AG04450 (cell line): ENCODE measurements around the gene ESRRG. TPM values are rescaled to one million over a fixed set of nuclear protein-coding genes. Genes with fewer than 3 reads are reported as not detected.

Experiments used
- CTCF ChIA-PET: fragments of 300-600, 350-600 bp; formaldehyde crosslinking; extraction: SDS; loops from one replicate; lab custom pipeline; 2022; ENCODE audit warnings: antibody characterized with exemption, inconsistent platforms; lab: Charles Lee
- POLR2A ChIA-PET: fragments of 350-600 bp; formaldehyde crosslinking; extraction: SDS; loops from one replicate; lab custom pipeline; 2021; ENCODE audit warnings: antibody characterized with exemption, inconsistent platforms; lab: Yijun Ruan, JAX
- DNase-seq: peaks from one replicate; pipeline ENCODE4 v3.0.0-alpha.2; 2011; ENCODE audit warnings: low read depth, low spot score
- H3K27ac ChIP-seq: one replicate; pipeline ENCODE4 v1.5.1; 2012; ENCODE audit warnings: low read depth, low read length, control low read depth
- H3K27me3 ChIP-seq: one replicate; pipeline ENCODE4 v1.6.0; 2012; ENCODE audit warnings: low read length; ENCODE audit not compliant: control insufficient read depth, insufficient read depth
- H3K4me3 ChIP-seq: 2 replicates; pipeline ENCODE4 v1.5.1; 2011; ENCODE audit warnings: mild to moderate bottlenecking, low read depth, low read length, control low read depth
- H3K9me3 ChIP-seq: 2 replicates; pipeline ENCODE4 v1.5.1; 2012; ENCODE audit warnings: low read length; ENCODE audit not compliant: control insufficient read depth, insufficient read depth
- polyA plus RNA-seq: library from polyadenylated mRNA; depleted of rRNA; stranded (reverse); fragments of >200 nt; gene quantifications from 2 replicates; pipeline ENCODE4 v1.2.3, GENCODE V29; 2011
- TF ChIP-seq, protein P1 (sequence below): IDR thresholded peaks from 2 replicates; pipeline ENCODE4 v1.5.1; 2011; ENCODE audit warnings: low read depth, low read length, control low read depth, inconsistent platforms

Gene ESRRG
- polyA plus RNA-seq, 1 experiment: 0.22 TPM

DNA sequence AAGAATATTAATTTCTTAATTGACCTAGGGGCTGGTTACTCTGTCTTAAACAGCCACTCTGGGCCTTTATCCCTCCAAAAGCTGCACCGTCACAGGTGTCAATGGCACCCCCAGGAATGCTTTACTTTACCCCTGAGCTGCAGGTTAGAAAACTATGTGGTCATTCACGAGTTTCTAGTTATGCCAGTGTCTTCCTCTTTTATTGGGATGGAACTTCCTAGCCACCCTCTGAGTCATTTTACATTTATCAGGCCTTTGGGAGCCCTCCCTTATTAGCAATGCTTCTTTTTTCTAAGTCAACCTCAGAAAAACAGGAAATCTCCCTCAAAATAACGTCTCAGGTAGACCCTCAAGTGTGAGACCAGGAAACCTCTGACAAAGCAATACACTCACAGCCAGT lies 240.6 kb downstream of the ESRRG start:
- DNase-seq: no peak
- H3K27ac ChIP-seq: no peak overlapping the region
- TF ChIP-seq, protein P1, sequence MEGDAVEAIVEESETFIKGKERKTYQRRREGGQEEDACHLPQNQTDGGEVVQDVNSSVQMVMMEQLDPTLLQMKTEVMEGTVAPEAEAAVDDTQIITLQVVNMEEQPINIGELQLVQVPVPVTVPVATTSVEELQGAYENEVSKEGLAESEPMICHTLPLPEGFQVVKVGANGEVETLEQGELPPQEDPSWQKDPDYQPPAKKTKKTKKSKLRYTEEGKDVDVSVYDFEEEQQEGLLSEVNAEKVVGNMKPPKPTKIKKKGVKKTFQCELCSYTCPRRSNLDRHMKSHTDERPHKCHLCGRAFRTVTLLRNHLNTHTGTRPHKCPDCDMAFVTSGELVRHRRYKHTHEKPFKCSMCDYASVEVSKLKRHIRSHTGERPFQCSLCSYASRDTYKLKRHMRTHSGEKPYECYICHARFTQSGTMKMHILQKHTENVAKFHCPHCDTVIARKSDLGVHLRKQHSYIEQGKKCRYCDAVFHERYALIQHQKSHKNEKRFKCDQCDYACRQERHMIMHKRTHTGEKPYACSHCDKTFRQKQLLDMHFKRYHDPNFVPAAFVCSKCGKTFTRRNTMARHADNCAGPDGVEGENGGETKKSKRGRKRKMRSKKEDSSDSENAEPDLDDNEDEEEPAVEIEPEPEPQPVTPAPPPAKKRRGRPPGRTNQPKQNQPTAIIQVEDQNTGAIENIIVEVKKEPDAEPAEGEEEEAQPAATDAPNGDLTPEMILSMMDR: no peak
- CTCF ChIA-PET: no interaction called here
- POLR2A ChIA-PET: no interaction called here
- no peak overlapping the region for H3K4me3 ChIP-seq
- H3K27me3 ChIP-seq: no peaks in the 10 kb centered on the region
- H3K9me3 ChIP-seq: no peaks in the 10 kb centered on the region

DNA sequence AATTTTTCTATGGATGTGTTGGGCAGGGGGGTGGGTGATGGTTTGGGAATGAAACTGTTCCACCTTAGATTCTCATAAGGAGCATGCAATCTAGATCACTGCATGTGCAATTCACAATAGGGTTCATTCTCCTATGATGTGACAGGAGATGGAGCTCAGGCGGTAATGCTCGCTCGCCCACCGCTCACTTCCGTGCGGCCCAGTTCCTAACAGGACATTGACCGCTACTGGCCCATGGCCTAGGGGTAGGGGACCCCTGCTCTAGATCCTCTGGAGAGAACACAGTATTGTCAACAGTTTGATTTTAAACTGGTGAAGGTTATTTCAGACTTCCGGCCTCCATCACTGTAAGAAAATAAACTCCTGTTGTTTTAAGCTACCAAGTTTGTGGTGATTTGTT lies 245.0 kb downstream of the ESRRG start:
- no peak overlapping the region for H3K4me3 ChIP-seq
- TF ChIP-seq, protein P1: no peak
- POLR2A ChIA-PET: no interaction called here
- CTCF ChIA-PET: no interaction called here
- no peak for DNase-seq
- no peaks in the 10 kb centered on the region for H3K27me3 ChIP-seq
- H3K27ac ChIP-seq: no peak overlapping the region
- H3K9me3 ChIP-seq: no peaks in the 10 kb centered on the region

GRCh38 chr1:216476341-216476740 lies 246.9 kb downstream of the ESRRG start:
- Histone ChIP-seq H3K9me3 (no peaks in the 10 kb centered on the region), H3K27ac (no peak overlapping the region), H3K27me3 (no peaks in the 10 kb centered on the region), H3K4me3 (no peak overlapping the region)
- POLR2A ChIA-PET: no interaction called here
- TF ChIP-seq, protein P1: no peak
- DNase-seq: no peak
- CTCF ChIA-PET: interaction anchor here (0.6 kb wide), 1 partner anchor 694 kb away, joined by 3 read pairs; no protein-coding TSS in a partner anchor

DNA sequence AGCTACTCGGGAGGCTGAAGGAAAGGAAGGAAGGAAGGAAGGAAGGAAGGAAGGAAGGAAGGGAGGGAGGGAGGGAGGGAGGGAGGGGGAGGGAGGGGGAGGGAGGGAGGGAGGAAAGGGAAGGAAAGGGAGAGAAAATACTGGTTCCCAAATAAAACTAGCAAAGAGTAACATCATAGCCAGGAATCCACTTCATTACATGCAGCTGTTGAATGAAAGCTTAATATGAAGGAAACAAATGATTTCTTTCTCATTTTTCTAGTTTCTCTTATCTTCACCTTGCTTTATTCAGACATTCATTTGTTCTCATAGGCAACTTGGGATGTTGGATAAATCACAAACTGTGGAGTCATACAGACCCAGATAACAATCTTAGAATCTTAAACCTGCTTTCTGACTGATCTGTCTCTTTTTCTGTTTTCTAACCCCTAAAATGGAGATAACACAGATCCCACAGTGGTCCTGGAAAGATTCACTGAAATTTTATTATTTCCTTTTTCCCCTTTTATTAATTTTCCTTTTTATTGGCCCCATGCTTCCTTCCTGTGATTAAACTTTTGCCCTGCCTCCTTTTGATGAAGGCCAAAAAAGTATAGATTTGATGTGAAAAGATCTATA lies 247.5 kb downstream of the ESRRG start:
- TF ChIP-seq, protein P1: no peak
- no peaks in the 10 kb centered on the region for H3K9me3 ChIP-seq
- ChIA-PET POLR2A (no interaction called here), CTCF (no interaction called here)
- DNase-seq: no peak
- no peak overlapping the region for H3K4me3 ChIP-seq
- H3K27ac ChIP-seq: no peak overlapping the region
- H3K27me3 ChIP-seq: no peaks in the 10 kb centered on the region

GRCh38 chr1:216466162-216466801 lies 256.9 kb downstream of the ESRRG start:
- no peaks in the 10 kb centered on the region for H3K27me3 ChIP-seq
- TF ChIP-seq, protein P1: no peak
- DNase-seq: no peak
- CTCF ChIA-PET: interaction anchor here (1.0 kb wide), 1 partner anchor 245 kb away, joined by 4 read pairs; no protein-coding TSS in a partner anchor
- POLR2A ChIA-PET: interaction anchor here (1.5 kb wide), 1 partner anchor 58 kb away, joined by 5 read pairs; no protein-coding TSS in a partner anchor
- no peak overlapping the region for H3K27ac ChIP-seq
- H3K4me3 ChIP-seq: no peak overlapping the region
- H3K9me3 ChIP-seq: no peaks in the 10 kb centered on the region
